Limb (tissue), 2 donors: Measurements from ENCODE around the gene CARHSP1.
"Not testable (repeated sequence)": the region's sequence is repeated elsewhere in the genome, so short reads cannot be mapped to it uniquely, and the experiment has no call there.

Experiments
- DNase-seq, 2 donors: peaks; one replicate each; pipeline ENCODE4 v3.0.0-alpha.2; 2016; ENCODE audit errors: extremely low spot score in 2 of 2

Gene CARHSP1

DNA sequence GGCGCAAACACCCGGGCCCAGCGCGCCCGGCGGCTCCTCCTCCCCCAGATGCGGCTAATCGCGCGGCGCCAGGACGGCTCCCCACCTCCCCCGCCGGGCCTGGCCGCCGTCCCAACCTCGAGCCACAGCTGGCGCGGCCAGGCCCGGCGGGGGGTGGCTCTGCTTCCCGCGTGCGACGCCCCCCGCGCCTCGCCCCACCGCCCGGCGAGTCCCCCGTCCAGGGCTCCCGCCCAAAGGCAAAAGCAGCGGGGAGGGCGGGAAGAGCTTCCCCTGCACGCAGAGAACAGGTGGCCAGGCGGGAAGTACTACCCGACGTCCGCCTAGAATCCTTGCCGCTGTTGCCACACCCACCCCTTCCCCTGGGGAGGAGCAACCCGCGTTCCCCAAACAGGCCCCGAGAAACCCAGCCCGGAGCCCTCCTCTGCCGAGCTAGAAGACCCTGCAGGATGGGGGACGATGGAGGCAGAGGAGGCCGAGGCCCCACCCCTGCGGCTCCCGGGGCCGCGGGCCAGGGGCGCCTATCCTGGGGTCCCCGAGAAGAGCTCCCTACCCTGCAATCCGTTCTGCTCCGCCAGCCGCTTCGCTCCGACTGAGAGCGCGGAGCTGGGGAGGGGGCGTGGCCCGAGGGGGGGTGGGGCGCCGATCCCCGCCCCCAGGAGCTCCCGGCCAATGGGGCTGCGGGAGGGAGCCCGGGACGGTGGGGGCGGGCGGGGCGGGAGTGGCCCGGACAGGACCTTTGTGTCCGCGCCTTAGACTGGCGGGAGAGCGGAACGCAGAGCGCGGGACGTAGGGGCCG is at the start of gene CARHSP1:
CARHSP1 (minus strand) TSS at position 591 of the 796 bp plus-strand sequence. CDS start 9,678 bp downstream, outside the sequence.
- DNase-seq = peak; percentile 89 to 94

DNA sequence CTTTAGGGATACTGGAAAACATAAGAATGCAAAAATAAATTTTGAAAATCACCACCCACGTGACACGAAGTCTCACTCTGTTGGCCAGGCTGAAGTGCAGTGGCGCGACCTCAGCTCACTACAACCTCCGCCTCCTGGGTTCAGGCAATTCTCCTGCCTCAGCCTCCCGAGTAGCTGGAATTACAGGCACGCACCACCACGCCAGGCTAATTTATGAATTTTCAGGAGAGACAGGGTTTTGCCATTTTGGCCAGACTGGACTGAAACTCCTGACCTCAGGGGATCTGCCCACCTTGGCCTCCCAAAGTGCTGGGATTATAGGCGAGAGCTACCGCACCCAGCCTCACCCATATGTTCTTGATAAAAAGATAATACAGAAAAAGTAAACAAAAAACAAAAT is 48.5 kb upstream of the CARHSP1 start:
- DNase-seq = not testable (repeated sequence)

DNA sequence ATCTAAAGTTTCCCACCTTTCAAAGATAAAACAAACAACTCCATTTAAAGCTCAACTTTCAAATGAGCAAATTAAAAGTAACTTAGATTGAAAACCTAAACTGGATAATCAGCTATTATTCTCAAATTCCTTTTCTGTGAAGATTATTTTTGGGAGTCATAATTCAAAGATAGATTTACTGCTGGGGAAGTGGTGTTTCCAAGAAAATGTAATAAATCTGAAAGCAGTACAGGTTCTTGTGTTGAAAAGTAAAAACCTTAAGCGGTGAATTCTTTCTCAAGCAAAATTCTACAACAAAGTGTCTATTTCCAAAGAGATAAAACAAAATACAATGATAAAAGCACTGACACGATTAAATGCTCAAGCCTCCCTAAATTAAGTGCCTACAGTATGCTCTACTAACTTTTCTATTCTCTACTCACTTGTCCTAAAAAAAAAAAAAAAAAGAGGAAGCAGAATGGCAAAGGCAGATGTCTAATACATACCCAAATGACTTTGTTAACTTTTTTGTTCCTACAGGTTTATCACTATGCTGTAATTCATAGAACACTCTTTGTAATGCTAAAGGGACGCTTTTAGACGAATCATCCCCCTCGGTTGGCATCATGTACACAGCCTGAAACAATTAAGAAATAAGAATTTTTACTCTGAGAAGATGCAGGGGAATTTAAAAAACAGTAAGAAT is 47.9 kb upstream of the CARHSP1 start:
- DNase-seq = no peak

DNA sequence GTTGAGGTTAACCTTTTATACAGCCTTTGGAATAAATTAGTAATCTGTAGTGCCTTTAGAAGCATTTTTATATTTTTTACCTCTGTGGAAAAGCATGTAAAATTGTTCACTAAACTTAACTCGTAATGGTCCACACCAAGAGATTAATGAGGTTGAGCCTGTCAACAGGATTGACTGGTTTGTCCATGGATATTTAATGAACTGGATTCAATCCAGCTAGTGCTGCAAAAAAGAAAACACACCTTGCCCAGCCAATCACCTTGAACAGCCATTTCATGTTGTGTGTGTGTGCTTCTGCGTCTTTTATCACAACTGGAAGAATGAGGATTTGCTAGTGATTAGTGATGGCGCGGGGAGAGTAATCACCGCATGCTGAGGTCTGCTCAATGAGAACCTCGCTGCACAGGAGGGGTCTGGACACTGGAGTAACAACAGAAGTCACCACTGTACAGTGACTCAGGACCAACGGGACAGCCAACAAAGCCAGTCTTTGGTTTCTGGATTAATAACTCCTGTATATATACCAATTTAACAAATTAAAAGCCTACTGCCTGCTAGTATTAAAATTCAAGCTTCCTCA is 47.0 kb upstream of the CARHSP1 start:
- DNase-seq = no peak

DNA sequence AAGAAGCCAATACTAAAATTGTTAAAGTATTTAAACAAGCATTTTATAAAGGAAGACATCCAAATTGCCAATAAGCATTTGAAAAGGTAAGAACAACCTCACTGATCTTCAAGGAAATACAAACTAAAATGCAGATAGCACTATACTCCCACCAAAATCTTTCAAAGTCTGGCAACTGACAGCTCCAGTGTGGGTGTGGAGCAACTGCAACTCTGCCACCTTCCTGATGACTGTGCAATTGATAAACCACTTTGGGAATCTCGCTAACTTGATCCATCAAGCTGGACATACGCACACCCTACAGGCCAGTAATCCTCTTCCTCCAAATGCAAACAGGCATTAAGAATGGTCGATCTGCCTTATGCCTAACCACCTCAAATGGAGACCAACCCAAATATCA is 45.3 kb upstream of the CARHSP1 start:
- DNase-seq = no peak

DNA sequence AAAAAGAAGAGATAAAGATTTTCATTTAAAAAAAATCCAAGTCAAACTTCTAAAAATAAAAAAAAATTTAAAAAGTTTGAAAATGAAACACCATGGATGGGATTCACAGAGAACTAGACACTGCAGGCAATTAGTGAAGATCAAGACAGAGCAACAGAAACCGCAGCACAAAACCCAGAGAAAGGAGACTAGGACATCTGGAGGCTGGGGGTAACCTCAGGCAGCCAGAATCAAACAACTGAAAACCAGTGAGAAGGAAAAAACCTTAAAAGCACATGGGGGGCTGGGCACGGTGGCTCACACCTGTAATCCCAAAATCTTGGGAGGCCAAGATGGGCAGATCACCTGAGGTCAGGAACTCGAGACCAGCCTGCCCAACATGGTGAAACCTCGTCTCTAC is 44.0 kb upstream of the CARHSP1 start:
- no peak for DNase-seq

DNA sequence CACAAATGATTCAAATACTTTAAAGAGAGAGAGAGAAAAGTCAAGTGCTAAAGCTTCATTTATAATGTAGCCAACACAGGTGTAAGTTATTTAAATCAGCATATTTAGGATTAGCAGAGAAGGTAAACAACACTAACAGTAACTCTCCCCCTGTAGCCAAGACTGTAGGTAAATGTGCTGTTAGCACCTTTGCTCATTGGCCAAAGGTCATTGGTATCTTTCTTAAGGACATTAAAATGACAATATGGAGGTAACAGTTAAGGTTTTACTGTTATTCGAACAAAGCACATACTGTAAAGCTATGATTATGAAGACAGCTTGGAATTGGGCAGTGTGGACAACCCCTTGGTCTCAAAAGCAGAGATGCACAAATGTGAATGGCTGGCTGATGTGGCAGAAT is 42.0 kb upstream of the CARHSP1 start:
- DNase-seq = no peak

DNA sequence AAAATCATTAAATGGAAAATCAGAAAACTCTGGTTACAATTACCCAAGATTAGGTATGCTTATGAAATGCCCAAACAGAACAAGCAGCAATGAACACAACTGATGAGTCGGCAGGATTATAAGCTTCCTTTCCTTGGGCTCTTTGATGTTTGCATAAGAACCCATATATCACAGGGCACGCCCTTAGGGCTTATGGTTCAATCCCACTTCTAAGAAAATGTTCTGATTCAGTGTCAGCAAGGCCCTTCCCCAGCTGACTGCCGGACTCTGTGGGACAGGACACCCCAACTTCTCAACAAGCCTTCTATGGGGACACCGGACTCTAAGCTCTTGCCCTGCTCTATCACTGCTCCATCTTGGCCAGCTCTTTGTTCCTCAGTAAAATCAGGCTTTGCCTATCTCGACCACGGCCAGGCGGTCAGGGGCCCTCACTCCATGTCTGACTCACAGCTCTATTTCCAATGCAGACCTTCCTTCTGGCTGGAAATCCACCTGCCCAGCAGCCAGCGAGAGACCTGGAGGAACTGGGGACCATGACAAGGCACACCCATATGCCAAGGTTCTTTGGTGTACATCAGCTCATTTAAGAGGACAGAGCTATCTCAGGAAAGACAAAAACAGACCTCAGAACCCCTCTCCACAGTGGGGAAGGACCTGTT is 40.1 kb upstream of the CARHSP1 start:
- DNase-seq = no peak

DNA sequence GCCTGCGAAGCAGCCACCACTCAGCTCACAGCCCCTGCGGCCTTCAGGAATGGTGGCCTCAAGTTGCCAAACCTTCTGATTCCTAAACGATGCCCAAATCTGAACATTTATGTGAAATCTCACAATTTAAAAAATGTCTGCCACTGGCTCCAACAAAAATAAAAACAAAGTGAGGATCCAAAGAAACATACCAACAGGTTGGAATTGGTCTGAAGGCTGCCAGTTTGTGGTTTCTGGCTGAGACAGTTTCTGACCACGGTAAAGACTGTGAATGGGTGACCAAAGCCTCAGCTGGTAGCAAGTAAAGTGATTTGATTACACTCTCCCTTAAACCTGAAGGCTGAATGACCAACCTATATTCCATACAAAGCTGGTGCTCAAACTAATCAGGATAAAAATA is 38.3 kb upstream of the CARHSP1 start:
- DNase-seq = no peak

DNA sequence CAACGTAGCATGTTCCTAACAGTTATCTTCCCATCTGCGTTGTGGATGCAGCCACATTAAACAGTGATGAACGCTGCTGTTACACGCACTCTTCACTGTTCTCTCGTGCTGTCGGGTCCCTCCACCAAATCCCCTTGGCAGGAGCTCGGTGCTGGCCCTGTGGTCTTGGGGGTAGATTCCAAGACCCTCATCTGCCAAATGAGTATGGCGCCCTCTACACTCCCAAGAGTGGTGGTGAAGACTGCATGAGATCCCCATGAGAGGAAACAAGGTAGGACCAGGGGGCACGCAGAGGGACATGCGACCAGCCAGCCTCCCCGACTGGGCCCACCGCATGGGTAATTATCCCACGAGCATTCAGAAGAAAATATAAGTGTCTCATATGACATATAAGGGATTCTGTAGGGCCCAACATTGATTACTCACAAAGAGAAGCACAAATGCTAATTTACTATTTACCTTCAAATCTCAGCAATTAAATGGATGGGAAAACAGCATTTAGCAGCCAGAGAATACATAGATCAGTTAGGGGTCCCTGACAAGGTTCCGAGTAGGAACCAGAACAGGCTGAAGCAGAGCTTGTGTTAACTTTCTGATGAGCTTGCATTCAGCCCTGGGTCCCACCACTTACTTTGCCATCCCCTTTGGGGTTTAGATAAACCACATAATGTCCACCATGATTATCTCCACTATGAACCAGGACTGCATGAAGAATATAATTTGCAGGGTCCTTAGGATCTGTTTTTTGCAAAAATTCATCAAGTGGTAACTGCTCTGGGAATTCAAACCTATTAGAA is 37.2 kb upstream of the CARHSP1 start:
- no peak for DNase-seq

DNA sequence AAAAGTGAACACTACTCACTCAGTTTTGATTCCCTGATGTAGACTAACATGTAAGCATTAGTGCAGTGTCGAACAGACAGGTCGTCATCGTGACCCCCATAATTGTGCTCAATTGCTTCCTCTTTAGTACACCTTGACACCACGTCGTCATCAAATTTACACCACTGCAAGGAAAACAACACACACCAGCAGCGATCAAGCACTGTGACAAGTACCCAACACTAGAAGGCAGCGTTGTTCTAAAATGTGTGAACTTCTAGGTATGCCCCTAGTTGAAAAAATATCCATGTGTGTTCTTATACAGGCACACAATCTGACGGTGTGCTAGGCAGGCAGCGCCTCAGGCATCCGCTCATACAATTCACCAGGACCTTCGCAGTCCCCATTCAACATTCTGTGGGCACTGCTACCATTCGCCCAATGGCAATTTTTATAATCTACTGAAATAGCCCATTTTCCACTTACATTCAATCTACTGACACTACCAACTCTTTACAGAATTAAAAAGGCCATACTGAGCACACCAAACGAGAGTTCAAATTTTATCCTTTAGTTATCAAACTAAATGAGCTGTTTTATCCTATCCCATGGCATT is 36.5 kb upstream of the CARHSP1 start:
- DNase-seq = peak in 1 of 2 donors; percentile 2

DNA sequence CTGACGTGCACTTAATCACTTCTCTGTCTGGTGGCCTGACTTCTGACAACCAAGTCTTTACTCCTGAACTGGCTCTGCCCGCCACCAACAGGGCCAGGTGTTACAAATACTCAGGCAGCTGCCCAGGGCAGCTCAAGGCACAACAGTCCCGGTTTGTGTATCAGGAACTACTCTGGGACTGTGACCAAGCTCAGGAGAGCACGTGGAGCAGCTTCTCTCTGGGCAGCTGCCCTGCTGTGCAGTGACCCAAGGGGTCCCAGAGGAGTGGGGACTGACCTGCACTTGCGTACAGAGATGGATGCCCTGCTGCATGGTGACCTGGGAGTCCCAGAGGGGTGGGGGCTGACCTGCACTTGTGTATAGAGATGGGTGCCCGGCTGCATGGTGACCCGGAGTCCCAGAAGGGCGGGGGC is 35.2 kb upstream of the CARHSP1 start:
- no peak for DNase-seq

DNA sequence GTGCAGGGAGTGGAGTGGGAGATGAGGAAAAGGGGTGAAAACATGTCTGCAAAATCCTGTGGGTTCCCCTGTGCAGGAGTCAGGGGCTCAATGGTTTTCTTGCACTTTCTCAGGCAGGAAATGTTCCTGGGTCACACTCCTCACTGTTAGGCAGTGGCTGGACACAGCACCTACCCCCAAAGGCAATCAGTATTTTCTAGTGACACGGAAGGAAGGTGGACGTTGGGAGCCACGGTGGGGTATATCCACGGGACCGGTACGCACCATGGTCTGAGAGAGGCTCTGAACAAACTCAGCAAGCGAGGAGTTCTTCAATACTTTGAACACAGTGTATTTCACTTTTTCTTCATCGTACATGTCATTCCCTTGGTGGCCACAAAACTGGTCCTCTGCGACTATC is 34.2 kb upstream of the CARHSP1 start:
- no peak for DNase-seq

DNA sequence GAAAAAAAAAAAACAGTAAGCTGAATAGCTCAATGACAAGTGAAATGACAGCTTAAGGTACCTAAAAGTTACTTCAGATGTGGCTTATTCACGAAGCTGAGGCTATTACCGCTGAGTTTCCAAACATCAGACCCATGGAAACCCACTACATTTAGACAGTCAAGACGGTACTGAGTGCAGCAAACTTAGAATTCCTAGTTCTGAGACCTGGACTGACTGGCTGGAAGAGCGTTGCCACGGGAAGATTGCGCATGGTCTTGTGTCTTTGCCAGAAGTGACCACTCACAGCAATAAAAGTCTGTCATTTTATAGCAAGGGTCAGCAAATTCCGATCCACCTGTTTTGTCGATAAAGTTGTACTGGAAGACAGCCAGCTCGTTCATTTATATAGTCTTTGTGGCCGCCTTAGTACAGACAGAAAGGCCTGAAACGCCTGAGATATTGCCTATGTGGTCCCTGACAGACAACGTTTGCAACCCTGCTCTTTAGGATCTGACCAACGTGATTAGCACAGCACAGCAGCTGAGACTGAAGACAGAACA is 32.6 kb upstream of the CARHSP1 start:
- DNase-seq = no peak

DNA sequence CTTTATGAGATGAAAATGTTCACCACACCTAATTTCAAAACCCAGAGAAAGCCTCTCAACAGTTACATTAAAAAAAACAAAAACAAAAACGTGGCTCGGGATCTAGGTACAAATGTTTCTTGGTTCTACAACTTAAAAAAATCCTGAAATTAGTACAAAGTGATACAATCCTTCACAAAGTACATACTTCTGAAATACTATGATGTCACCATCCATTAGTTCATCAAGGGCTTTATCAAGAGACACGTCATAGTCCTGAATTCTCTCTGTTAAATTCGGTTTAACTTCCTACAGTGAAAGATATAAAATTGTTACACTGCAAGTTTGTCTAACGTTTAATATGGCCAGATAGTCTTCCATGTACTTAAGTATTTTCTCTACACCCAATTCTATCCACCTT is 31.5 kb upstream of the CARHSP1 start:
- no peak for DNase-seq

DNA sequence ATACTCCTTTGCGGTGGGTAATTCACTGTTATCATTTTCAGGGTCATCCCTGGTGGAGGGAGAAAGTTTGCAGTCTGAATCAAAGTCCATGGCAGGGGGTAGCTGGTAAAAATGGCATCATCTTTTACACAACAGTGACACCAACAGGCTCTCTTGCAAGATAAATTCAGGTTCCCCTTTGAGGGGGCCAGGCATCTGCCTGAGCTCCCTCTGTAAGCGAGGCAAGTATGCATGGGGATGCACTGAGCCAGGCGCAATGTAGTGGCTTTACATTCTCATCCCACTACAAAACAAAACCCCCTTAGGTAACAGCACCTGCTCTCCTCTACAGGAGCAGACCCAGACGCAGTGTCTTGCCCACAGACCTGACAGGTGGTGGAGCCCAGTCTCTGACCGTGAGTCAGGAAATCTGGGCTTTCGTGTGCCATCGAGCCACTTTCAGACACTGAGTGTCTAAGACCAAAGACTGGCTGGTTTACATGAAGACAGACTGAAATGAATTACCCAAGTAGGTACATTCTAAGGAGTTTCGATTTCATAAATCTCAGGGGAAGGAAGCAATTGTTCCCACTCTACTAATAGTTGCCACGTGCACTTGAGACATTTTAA is 31.0 kb upstream of the CARHSP1 start:
- no peak for DNase-seq

DNA sequence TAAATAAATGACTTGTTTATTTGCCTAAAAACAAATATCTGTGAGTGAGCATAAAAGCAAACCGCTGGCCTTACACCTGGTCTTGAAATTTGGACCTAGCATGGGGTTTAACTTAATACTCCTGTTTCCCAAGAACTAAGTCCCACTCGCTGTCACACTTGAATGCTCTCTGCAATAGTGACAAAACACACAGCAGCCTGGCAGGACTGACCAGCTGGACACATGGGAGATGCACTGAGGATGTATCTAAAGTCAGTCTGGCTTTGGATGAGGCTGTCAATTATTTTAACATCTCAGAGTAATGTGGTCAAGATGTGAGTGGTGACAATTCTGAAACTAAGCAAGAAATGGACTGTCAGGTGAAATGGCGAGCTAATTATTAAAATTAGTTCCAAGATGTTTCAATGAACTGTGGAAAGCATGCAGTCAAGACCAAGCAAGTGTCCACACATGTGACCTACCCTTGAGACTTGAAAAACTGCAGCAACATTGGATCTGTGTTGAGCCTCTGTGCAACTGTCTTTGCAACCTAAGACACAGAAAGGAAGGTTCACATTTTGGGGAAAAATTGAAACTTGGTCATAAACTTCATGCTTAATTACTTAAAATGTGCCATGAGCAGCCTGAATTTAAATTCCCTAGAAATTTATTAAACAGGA is 30.0 kb upstream of the CARHSP1 start:
- DNase-seq = no peak

DNA sequence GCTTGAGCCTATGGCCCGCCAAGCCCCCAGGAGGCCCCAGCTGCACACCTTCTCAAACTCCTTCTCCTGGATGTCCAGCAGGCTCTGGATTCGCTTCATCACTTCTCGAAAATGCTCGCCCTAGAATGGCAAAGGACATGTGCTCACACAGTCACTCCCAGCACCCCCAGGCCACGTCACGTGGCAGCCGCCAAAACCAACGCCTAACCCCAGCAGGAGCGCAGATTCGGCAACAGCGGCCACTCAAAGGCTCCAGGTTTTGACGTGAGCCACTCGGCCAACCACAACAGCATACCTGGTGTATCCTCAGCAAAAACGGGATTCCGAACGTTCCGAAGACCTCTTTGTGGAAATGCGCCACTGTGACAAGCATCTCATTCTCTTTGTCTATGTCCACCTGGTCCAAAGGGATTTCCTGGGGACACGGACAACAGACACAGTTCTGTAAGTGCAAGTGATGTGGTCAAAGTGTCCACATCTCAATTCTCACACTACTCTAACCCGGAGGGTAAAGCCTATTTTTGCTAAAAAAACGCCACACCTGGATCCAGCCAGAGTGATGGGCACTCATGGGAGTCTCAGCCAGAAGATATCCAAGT is 26.0 kb upstream of the CARHSP1 start:
- no peak for DNase-seq

DNA sequence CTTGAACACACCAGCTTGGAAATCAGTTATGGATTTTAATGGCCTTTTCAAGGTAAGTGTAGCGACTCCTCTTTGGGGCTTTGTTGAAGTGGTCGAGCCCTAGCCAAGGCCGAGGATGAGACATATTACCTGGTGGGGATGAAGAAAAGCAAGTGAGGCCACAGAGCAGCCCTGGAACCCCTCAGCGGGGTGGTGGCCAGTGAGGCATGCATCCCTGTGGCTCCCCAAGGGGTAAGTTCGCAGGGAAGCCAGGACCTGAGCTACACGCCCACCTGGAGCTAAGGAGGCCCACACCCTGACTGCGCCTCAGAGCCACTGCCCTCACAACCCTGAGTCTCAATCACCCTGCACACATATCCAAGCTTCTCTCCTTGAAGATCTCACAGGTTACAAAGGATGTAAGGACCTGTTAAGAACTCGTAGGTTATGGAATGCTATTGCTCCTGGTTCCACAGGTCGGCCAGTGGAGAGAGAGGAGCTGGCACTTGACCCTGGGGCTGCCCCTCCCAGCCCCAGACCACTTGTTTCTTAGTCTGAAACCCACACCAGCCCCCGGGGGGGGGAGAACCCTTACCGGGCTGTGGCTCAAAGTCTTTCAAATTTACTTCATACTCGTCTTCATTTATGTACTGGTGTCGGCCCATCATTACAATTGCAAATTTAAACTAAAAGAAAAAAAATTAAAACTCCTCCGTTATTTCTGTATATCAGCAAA is 25.3 kb upstream of the CARHSP1 start:
- DNase-seq = no peak
